ENCODE measurements around the gene SYT1. TPM values are rescaled to one million over a fixed set of nuclear protein-coding genes. Genes with fewer than 3 reads are reported as not detected.

The SYT1 gene
- total RNA-seq, 1 experiment from 2014 or later = 44.9 TPM

DNA sequence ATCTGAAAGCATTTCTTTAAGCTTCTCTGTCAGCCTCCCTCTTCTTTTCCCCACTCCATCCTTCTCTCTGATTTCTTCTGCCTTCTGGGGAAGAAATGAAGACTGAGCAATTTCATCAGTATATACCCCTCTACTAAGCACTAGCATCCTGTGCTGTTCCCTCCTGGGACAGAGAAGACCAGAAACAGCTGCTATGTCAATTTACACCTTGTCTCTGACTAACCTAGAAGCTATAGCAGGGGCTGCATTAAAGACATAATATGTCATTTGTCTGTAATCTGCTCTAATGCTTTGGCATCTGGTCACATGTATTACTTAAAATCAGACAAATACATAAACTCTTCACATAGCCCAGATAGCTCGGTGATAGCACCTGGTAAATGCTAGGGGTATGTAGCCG lies 529.3 kb downstream of the SYT1 start:
- no peaks in the 10 kb centered on the region for H3K9me2 ChIP-seq (ENCODE audit: insufficient read depth)
- ChIA-PET CTCF (no interaction called here), POLR2A (no interaction called here), RAD21 (ENCODE audit: low non-redundant PET in 1 of 2, low total read pairs in 2 of 2, uncharacterized antibody in 2 of 2, unreplicated experiment in 2 of 2) (no interaction called here)
- no peak for DNase-seq (ENCODE audit: low read depth, low spot score)
- no peak overlapping the region for H3K4me3 ChIP-seq (replicated peaks in 1 of 2; ENCODE audit: low read depth in 1 of 2, low read length in 2 of 2)
- no peaks in the 10 kb centered on the region for H3K79me2 ChIP-seq (ENCODE audit: insufficient read depth, low read length)
- no peak for ATAC-seq
- no peak overlapping the region for H3K9ac ChIP-seq (ENCODE audit: low read length)
- TF ChIP-seq ELF1 (IDR thresholded peaks at IDR 0.05; ENCODE audit: borderline replicate concordance, low read depth) (no peak), POLR2AphosphoS5 (IDR thresholded peaks at IDR 0.05; ENCODE audit: low read depth, low read length) (no peak), ZNF274 (IDR thresholded peaks at IDR 0.05; ENCODE audit: low read depth, low read length) (no peak), JUND (IDR thresholded peaks at IDR 0.05) (no peak), EZH2 (IDR thresholded peaks at IDR 0.05) (no peak), SIN3A (IDR thresholded peaks at IDR 0.05; ENCODE audit: low read depth) (no peak), TCF7L2 (IDR thresholded peaks at IDR 0.05; ENCODE audit: borderline replicate concordance, extremely low read depth, insufficient read depth, insufficient read length) (no peak), EZH2phosphoT487 (IDR thresholded peaks at IDR 0.05; ENCODE audit: borderline replicate concordance) (no peak), EGR1 (IDR thresholded peaks at IDR 0.05; ENCODE audit: low read depth) (no peak), CBX3 (IDR thresholded peaks at IDR 0.05; ENCODE audit: low read depth) (no peak), YY1 (IDR thresholded peaks at IDR 0.05; ENCODE audit: extremely low read depth, insufficient replicate concordance, low read depth, low read length) (no peak), FOSL1 (IDR thresholded peaks at IDR 0.05; ENCODE audit: low read depth) (no peak)
- TF ChIP-seq, protein P1, sequence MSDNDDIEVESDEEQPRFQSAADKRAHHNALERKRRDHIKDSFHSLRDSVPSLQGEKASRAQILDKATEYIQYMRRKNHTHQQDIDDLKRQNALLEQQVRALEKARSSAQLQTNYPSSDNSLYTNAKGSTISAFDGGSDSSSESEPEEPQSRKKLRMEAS (IDR thresholded peaks at IDR 0.05) = no peak
- TF ChIP-seq, protein P2, sequence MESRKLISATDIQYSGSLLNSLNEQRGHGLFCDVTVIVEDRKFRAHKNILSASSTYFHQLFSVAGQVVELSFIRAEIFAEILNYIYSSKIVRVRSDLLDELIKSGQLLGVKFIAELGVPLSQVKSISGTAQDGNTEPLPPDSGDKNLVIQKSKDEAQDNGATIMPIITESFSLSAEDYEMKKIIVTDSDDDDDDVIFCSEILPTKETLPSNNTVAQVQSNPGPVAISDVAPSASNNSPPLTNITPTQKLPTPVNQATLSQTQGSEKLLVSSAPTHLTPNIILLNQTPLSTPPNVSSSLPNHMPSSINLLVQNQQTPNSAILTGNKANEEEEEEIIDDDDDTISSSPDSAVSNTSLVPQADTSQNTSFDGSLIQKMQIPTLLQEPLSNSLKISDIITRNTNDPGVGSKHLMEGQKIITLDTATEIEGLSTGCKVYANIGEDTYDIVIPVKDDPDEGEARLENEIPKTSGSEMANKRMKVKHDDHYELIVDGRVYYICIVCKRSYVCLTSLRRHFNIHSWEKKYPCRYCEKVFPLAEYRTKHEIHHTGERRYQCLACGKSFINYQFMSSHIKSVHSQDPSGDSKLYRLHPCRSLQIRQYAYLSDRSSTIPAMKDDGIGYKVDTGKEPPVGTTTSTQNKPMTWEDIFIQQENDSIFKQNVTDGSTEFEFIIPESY (IDR thresholded peaks at IDR 0.05; ENCODE audit: extremely low read depth, insufficient replicate concordance, low read length) = no peak
- TF ChIP-seq, protein P3, sequence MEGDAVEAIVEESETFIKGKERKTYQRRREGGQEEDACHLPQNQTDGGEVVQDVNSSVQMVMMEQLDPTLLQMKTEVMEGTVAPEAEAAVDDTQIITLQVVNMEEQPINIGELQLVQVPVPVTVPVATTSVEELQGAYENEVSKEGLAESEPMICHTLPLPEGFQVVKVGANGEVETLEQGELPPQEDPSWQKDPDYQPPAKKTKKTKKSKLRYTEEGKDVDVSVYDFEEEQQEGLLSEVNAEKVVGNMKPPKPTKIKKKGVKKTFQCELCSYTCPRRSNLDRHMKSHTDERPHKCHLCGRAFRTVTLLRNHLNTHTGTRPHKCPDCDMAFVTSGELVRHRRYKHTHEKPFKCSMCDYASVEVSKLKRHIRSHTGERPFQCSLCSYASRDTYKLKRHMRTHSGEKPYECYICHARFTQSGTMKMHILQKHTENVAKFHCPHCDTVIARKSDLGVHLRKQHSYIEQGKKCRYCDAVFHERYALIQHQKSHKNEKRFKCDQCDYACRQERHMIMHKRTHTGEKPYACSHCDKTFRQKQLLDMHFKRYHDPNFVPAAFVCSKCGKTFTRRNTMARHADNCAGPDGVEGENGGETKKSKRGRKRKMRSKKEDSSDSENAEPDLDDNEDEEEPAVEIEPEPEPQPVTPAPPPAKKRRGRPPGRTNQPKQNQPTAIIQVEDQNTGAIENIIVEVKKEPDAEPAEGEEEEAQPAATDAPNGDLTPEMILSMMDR (IDR thresholded peaks at IDR 0.05 in 2 of 3, conservative IDR thresholded peaks at IDR 0.05 in 1 of 3; ENCODE audit: borderline replicate concordance in 1 of 3, insufficient read depth in 1 of 3, low read depth in 2 of 3, low read length in 2 of 3) = no peak
- no peak overlapping the region for H3K27ac ChIP-seq (ENCODE audit: low read depth, low read length)
- H3K36me3 ChIP-seq (ENCODE audit: control insufficient read depth in 1 of 2, insufficient read depth in 2 of 2, low read length in 2 of 2) = no peaks in the 10 kb centered on the region
- H3K4me2 ChIP-seq (ENCODE audit: low read length) = no peak overlapping the region
- no TSS peak for BruUV-seq (replicated peaks)
- H3K4me1 ChIP-seq (ENCODE audit: control insufficient read depth in 1 of 2, insufficient read depth in 2 of 2, low read length in 2 of 2) = peaks cover 0 to 3% of the 10 kb centered on the region in 2 experiments; a peak in 1 of 4 replicates
- H2AFZ ChIP-seq (ENCODE audit: low read depth, low read length, poor library complexity, severe bottlenecking) = no peak overlapping the region
- no peaks in the 10 kb centered on the region for H3K9me3 ChIP-seq (ENCODE audit: control insufficient read depth in 1 of 2, insufficient read depth in 1 of 2, low read depth in 1 of 2, low read length in 2 of 2)
- H4K20me1 ChIP-seq (ENCODE audit: insufficient read depth) = no peaks in the 10 kb centered on the region
- intact Hi-C loops (cut with micrococcal nuclease) = no loop called here
- no peaks in the 10 kb centered on the region for H3K27me3 ChIP-seq (ENCODE audit: insufficient read depth, low read length)

Data from HCT116 (cell line).